ENCODE measurements around the gene RSRC1.

GRCh38 chr3:158314426-158315357, 204.8 kb downstream of the RSRC1 start:
- TF ChIP-seq CTCF (IDR thresholded peaks at IDR 0.05) (no peak), POLR2A (IDR thresholded peaks at IDR 0.05) (no peak)
